ENCODE results near the gene NTSR2.

DNA sequence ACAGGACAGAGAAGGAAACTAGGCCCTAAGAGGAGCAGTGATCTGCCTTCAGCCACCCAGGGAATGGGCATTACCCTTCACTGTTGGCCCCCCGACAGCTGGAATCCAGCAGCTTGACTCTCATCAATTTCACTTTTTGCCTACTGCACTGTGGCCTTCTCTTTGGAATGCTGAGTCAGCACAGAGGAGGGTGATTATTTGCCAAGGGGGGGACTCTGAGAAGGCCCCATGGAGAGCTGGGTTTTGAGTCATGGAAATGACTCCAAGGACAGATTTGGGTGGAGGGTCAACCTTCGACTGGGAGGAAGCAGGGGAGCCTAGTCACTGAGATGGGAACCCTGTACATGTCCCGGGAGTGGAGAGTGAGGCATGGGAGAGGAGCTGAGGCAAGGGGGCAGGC, 38.1 kb upstream of the NTSR2 start:
- TF ChIP-seq, protein P1, sequence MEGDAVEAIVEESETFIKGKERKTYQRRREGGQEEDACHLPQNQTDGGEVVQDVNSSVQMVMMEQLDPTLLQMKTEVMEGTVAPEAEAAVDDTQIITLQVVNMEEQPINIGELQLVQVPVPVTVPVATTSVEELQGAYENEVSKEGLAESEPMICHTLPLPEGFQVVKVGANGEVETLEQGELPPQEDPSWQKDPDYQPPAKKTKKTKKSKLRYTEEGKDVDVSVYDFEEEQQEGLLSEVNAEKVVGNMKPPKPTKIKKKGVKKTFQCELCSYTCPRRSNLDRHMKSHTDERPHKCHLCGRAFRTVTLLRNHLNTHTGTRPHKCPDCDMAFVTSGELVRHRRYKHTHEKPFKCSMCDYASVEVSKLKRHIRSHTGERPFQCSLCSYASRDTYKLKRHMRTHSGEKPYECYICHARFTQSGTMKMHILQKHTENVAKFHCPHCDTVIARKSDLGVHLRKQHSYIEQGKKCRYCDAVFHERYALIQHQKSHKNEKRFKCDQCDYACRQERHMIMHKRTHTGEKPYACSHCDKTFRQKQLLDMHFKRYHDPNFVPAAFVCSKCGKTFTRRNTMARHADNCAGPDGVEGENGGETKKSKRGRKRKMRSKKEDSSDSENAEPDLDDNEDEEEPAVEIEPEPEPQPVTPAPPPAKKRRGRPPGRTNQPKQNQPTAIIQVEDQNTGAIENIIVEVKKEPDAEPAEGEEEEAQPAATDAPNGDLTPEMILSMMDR (IDR thresholded peaks at IDR 0.05), result no peak
- no peak for TF ChIP-seq POLR2A (IDR thresholded peaks at IDR 0.05)
